ENCODE data around the gene TTC39B.

The TTC39B gene

DNA sequence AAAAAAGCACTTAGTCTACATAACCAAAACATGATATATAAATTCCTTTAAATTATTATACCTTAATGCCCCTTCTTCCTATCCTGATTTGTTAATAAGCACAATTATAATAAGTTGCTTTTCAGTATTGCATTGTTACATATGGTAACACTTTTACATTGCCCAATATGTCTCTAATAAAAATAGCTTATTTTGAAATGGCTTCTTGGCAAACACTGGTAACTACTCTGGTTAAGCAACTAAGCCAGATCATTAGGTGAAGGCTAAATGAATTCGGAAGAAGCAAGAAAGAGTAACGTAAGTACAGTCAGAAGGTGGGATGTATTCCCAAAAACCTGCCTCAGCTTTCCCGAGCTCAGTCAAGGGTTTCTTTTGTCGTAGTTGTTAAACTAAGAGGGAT lies 85.3 kb downstream of the TTC39B start:
- DNase-seq, result no peak

GRCh38 chr9:15220658-15221318 lies 86.2 kb downstream of the TTC39B start:
- no peak for DNase-seq

DNA sequence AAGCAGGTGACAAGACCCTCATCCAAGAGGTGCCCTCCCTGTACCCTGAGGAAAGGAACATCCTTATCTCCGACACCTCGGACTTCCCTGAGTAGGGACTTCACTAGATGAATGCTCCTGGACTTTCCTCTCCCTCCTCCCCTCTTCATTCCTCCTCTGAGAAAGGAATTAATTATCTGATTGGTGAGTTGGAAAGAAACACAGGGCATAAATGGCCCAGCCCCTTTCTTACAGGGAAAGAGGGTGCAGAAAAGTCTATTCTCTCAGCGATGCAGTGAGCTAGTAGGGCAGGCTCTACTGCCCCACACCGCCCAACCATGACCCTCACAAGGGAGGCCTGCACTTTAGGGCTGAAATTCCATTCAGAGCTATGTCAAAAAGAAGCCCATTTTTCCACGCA lies 87.5 kb downstream of the TTC39B start:
- no peak for DNase-seq

- DNase-seq, result no peak
These were observed 88.0 kb downstream of the TTC39B start for GRCh38 chr9:15218994-15219393.

DNA sequence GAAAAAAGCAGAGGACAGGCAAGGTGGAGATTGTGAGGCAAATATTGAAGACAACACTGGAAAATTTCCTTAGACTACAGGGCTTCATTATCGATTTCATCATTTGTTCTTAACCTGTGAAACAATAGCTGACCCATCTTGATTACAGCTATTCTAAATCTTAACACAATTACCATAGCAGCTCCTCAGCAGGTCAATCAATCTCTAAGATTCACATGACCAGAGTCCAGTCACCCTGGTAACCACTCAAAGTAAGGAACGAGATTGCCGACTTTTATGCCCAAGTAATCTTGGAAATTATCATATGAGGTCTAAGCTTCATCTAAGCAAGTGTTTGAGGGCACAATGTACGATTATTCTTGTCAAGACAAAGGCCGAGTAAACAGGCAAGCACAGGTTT lies 93.8 kb downstream of the TTC39B start:
- no peak for DNase-seq

DNA sequence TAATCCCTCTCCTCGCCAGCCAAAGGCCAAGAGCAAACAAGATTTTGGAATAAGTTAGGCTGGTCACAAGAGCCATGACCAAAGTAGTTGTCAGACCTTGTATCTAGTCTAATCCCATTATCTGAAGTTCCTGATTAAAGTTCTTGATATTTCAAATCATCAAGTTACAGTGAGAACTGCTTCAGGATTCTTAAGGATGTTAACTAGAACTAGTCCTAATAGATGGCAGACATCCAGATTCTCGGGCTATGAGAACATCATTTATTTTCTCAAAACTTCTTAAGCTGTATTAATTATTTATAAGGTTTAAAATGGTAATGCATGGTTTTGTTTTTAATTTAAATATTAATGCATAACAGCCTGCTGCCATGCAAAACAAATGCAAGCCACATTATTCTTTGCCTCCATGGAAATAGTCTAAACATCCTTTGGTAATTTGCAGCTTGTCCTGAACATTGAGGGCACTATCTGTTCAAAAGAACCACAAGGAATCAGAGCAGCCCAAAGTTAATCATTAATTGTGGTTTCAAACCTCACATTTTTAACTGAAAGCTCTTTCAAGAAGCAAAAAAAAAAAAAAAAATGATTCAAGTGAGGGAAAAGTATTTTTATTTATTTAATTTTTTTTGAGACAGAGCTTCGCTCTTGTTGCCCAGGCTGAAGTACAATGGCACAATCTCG lies 95.1 kb downstream of the TTC39B start:
- DNase-seq, result no peak

DNA sequence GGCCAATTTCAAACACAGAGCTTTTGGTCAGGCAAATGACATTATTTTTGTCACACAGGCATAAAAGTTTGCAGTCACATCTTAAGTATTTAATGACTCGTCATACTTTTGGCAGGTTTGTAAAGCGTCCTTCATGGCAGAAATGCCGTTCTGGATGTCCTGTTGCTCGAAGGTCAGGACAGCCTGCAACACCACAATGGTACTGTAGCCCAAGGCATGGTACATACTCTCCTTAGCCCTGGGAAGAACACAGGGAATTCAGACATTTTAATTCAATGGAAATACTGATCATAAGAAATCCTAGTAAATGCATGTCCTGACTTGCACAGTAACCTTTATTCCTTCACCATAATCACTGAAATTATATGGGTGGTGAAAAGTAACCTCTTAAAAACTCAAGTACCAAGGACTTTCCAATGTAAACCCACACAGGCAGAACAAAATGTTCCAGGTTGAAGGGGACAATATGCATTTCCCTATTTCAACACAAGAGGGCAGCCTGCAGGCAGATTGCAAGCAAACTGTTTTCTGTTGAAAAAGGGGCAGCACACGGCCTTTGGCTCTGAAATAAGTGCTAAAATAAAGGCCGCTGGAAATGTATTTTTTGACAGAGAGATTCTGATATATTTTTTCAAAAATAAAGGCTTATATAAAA lies 95.7 kb downstream of the TTC39B start:
- DNase-seq, result peak; percentile 46 to 74

DNA sequence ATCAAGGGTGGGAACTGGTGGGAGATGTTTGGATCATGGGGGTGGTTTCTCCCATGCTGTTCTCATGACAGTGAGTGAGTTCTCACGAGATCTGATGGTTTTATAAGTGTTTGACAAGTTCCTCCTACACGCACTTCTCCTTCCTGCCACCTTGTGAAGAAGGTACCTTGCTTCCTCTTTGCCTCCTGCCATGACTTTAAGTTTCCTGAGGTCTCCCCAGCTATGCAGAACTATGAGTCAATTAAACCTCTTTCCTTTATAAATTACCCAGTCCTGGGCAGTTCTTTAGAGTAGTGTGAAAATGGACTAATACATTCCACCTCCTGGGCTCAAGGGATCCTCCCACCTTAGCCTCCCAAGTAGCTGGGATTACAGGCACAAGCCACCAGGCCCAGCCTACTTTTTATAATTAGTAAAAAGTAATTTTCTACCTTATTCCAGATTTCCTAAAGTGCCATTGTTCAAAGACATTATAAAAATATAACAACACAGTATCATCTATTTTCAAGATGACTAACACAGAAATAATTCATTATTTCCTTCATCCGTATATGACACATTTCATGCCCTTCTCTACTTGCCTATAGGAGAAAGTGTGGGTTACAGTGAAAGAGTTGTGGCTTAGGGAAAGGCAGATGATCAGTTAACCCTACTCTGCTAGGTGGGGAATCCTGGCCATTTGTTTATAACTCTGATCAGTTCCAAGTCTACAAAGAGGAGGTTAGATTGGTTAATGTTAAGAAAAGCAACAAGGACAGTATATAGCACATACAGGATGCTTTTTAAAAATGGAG lies 99.9 kb downstream of the TTC39B start:
- no peak for DNase-seq

GRCh38 chr9:15205632-15206420 lies 101.2 kb downstream of the TTC39B start:
- DNase-seq, result no peak

GRCh38 chr9:15203581-15203980 lies 103.4 kb downstream of the TTC39B start:
- DNase-seq, result no peak

GRCh38 chr9:15200111-15200510 lies 106.9 kb downstream of the TTC39B start:
- DNase-seq, result no peak

GRCh38 chr9:15192856-15193255 lies 114.2 kb downstream of the TTC39B start:
- DNase-seq, result no peak

DNA sequence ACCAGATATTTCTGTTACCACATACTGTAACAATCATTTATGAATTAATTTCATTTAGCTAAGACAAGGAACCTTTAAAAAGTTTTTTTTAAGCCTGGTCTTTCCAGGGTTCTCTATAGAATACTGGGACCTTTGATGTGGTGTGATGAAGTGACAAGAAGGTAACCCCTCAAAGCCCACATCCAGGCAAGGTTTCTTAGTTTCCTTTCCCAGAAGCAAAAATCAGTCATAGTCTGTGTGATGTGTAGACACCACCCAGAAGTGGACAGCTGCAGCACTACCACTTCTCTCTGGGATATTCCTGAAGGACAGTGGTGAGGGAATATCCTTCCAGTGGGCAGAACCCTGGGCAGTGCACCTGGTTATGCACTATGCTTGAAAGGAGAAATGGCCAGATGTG lies 115.6 kb downstream of the TTC39B start:
- no peak for DNase-seq

GRCh38 chr9:15189481-15189880 lies 117.5 kb downstream of the TTC39B start:
- DNase-seq, result no peak

- DNase-seq, result no peak
These were observed 119.4 kb downstream of the TTC39B start for GRCh38 chr9:15187589-15187988.

DNA sequence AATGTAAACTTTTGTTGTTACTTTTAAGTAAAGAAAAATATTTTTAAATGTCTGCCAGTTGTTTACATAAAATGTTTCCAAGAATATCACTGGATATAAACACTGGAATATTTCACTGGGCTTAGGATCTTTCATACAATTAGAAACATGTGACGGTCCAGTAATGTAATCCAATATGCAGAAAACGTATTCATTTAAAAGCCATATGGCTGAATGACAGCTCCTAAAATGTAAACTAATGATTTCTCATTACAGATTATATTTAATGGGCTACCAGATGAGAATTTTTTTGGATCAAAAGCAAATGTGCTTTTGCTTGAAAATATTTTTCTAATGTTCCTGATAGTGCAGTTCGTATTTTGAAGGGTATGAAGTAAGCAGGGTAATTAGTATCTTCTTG lies 124.3 kb downstream of the TTC39B start:
- DNase-seq, result no peak

GRCh38 chr9:15182101-15182551 lies 124.9 kb downstream of the TTC39B start:
- no peak for DNase-seq

DNA sequence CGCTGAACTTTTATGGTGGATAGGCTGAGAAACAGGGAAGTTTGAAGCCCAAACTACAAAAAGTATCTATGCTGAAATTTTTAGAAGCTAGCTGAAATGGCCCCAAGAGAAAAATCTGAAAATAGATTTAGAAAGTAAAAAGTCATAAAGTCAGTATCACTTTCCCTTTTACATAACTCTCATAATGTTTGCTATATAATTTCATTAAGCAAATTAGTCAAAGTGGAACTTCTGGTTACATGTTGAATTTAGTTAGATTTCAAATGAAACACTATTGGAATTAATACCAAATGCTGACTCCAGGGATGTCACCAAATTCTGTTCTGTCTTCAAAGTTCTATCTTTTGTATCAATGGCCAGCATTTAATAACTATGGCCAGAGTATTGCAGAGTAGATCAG lies 126.9 kb downstream of the TTC39B start:
- DNase-seq, result no peak

- no peak for DNase-seq
These were observed 128.4 kb downstream of the TTC39B start for GRCh38 chr9:15178631-15179030.

DNA sequence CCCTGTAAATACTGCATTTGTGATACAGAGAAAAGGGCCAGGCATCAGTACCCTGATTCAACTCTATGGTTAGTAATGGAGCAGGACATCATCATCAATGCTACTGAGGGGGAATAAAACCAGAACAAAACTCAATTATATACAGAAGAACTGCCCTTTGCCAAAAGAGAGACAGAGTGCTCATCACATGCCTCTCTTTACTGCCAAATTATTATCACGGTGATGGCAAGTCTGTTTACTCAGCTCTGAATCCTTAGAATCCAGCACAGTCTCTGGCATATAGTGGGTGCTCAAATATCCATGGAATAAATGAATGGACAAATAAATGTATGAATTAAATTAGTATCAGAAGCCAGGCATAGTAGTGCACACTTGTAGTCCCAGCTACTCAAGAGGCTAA lies 130.2 kb downstream of the TTC39B start:
- no peak for DNase-seq

DNA sequence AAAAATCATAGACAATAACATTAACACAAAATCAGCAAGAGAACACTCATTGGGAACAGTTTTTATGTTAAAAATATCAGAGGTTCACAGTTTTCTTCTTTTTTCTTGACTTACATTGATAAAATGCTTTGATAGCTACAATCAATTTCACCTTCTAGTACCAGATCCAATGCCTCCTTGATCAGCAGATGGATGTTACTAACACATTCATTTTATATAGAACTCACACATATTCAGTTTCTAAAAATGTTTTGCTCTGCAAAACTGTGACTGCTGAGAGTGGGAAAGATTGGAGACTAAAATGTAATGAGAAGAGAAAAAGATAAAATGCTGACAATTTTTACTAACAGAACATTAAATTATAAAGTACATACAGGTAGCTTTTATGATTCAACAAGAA lies 143.1 kb downstream of the TTC39B start:
- no peak for DNase-seq

DNA sequence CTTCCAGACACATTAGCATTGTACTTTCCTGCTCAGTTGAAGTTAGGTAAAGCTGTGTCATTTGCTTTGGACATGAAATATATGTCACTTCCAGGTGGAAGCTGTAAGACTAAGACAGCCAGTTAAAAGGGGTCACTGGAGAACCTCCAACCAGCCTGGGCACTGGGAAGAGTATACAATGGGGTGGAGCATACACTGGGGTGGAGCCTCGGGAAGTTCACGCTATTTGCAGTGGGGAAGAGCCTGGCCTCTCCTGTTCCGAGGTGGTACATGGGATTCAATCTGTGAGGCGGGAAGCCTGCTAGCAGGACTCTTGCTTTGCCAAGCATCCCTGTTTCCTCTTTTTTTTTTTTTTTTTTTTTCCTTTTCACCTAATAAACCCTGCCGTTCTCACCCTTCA lies 145.3 kb downstream of the TTC39B start:
- no peak for DNase-seq

GRCh38 chr9:15160673-15161072 lies 146.3 kb downstream of the TTC39B start:
- no peak for DNase-seq
